ENCODE measurements around the gene CLMP.

CLMP gene

DNA sequence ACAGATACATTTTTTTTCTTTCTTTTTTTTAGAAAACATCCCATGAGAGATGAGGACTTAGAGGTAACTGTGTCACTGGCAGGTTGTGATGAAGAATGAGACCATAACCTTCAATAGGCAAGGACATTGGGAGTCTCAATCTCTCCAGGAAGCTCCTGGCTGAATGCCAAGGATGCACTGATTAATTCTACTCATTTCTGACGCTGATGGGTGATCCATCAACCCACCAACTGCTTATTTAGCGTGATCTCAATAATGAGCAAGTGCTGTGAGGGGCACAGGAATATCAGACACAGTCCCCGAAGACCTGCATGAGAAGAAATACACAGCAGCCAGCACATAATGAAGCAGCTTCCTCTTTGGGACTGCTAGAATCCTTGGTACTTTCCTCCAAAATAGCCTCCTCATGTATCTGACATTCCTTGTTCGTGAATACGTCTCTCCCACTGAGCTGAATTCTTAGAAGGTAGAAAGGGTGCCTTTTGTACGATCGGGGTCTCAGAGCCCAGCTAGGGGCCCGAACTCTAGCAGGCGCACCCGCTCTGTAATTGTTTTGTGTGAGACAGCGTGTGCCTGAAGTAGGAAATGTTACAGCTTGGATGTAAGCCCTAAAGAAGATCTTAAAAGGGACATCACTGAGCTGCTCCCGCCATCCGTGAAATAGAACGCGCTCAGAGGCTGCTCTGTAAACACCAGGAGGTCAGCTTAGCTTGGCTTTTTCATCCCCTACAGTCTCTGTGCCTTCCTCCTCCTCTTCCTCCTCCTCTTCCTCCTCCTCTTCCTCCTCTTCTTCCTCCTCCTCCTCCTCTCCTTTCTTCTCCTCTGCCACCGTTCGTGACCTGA is 7.2 kb downstream of the CLMP start:
- H3K9ac ChIP-seq (ENCODE audit: low read length): peak overlapping the region; percentile 67
- peak overlapping the region; percentile 63 for H3K4me3 ChIP-seq (ENCODE audit: low read length)
- H3K36me3 ChIP-seq (ENCODE audit: control insufficient read depth, insufficient read depth, low read length, severe bottlenecking): peaks cover 57% of the 10 kb centered on the region
- H3K4me1 ChIP-seq (ENCODE audit: control insufficient read depth, insufficient read depth, low read length): peaks cover 93% of the 10 kb centered on the region
- H3K27me3 ChIP-seq (replicated peaks; ENCODE audit: control insufficient read depth, insufficient read depth, low read length): no peaks in the 10 kb centered on the region
- peak; percentile 41 for DNase-seq (ENCODE audit: low read depth)
- H3K9me3 ChIP-seq (ENCODE audit: control insufficient read depth, low read length): no peaks in the 10 kb centered on the region

GRCh38 chr11:123187248-123187647 is 7.8 kb downstream of the CLMP start:
- H3K4me3 ChIP-seq (ENCODE audit: low read length): peak overlapping the region; percentile 63
- H3K9ac ChIP-seq (ENCODE audit: low read length): peak overlapping the region; percentile 67
- H3K4me1 ChIP-seq (ENCODE audit: control insufficient read depth, insufficient read depth, low read length): peaks cover 91% of the 10 kb centered on the region
- peaks cover 61% of the 10 kb centered on the region for H3K36me3 ChIP-seq (ENCODE audit: control insufficient read depth, insufficient read depth, low read length, severe bottlenecking)
- H3K27me3 ChIP-seq (replicated peaks; ENCODE audit: control insufficient read depth, insufficient read depth, low read length): no peaks in the 10 kb centered on the region
- DNase-seq (ENCODE audit: low read depth): no peak
- H3K9me3 ChIP-seq (ENCODE audit: control insufficient read depth, low read length): no peaks in the 10 kb centered on the region

- Histone ChIP-seq H3K4me1 (ENCODE audit: control insufficient read depth, insufficient read depth, low read length) (peaks cover 93% of the 10 kb centered on the region), H3K27me3 (replicated peaks; ENCODE audit: control insufficient read depth, insufficient read depth, low read length) (no peaks in the 10 kb centered on the region)
Measured at GRCh38 chr11:123186286-123186685, 8.8 kb downstream of the CLMP start.

GRCh38 chr11:123185326-123185725 is 9.7 kb downstream of the CLMP start:
- no peak for DNase-seq (ENCODE audit: low read depth)
- peaks cover 93% of the 10 kb centered on the region for H3K4me1 ChIP-seq (ENCODE audit: control insufficient read depth, insufficient read depth, low read length)
- no peak overlapping the region for H3K4me3 ChIP-seq (ENCODE audit: low read length)
- peaks cover 60% of the 10 kb centered on the region for H3K36me3 ChIP-seq (ENCODE audit: control insufficient read depth, insufficient read depth, low read length, severe bottlenecking)
- H3K9me3 ChIP-seq (ENCODE audit: control insufficient read depth, low read length): no peaks in the 10 kb centered on the region
- H3K27me3 ChIP-seq (replicated peaks; ENCODE audit: control insufficient read depth, insufficient read depth, low read length): no peaks in the 10 kb centered on the region
- H3K9ac ChIP-seq (ENCODE audit: low read length): peak overlapping the region; percentile 36

More at GRCh38 chr11:123186286-123186685, 8.8 kb downstream of the CLMP start:
- Histone ChIP-seq H3K36me3 (ENCODE audit: control insufficient read depth, insufficient read depth, low read length, severe bottlenecking) (peaks cover 60% of the 10 kb centered on the region), H3K9me3 (ENCODE audit: control insufficient read depth, low read length) (no peaks in the 10 kb centered on the region), H3K9ac (ENCODE audit: low read length) (no peak overlapping the region), H3K4me3 (ENCODE audit: low read length) (no peak overlapping the region)
- no peak for DNase-seq (ENCODE audit: low read depth)

DNA sequence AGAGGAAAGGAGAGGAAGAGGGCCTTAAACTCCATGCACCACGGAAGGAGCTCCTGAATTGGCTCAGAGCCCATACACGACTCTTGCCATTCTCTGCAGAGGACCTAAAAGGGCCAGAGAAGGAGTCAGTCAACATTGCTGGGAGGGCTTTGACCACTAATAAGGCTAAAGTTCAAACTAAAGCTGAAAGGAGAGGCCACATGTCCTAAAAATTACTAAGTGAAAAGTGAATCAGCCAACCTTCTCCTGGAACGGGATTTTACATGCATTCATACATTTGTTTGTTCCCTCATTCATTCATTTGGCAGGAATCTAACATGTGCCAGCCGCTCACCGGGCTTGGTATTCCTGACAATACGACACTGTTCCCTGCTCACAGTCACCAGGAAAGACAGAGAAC is 10.5 kb downstream of the CLMP start:
- Histone ChIP-seq H3K27me3 (replicated peaks; ENCODE audit: control insufficient read depth, insufficient read depth, low read length) (no peaks in the 10 kb centered on the region), H3K4me3 (ENCODE audit: low read length) (peak overlapping the region; percentile 27), H3K9me3 (ENCODE audit: control insufficient read depth, low read length) (no peaks in the 10 kb centered on the region), H3K36me3 (ENCODE audit: control insufficient read depth, insufficient read depth, low read length, severe bottlenecking) (peaks cover 56% of the 10 kb centered on the region), H3K4me1 (ENCODE audit: control insufficient read depth, insufficient read depth, low read length) (peaks cover 94% of the 10 kb centered on the region), H3K9ac (ENCODE audit: low read length) (peak overlapping the region; percentile 36)
- no peak for DNase-seq (ENCODE audit: low read depth)

- Histone ChIP-seq H3K27me3 (replicated peaks; ENCODE audit: control insufficient read depth, insufficient read depth, low read length) (no peaks in the 10 kb centered on the region), H3K9ac (ENCODE audit: low read length) (no peak overlapping the region), H3K9me3 (ENCODE audit: control insufficient read depth, low read length) (no peaks in the 10 kb centered on the region), H3K36me3 (ENCODE audit: control insufficient read depth, insufficient read depth, low read length, severe bottlenecking) (peaks cover 56% of the 10 kb centered on the region), H3K4me3 (ENCODE audit: low read length) (no peak overlapping the region), H3K4me1 (ENCODE audit: control insufficient read depth, insufficient read depth, low read length) (peaks cover 88% of the 10 kb centered on the region)
- DNase-seq (ENCODE audit: low read depth): no peak
Measured at GRCh38 chr11:123183391-123184099, 11.5 kb downstream of the CLMP start.

DNA sequence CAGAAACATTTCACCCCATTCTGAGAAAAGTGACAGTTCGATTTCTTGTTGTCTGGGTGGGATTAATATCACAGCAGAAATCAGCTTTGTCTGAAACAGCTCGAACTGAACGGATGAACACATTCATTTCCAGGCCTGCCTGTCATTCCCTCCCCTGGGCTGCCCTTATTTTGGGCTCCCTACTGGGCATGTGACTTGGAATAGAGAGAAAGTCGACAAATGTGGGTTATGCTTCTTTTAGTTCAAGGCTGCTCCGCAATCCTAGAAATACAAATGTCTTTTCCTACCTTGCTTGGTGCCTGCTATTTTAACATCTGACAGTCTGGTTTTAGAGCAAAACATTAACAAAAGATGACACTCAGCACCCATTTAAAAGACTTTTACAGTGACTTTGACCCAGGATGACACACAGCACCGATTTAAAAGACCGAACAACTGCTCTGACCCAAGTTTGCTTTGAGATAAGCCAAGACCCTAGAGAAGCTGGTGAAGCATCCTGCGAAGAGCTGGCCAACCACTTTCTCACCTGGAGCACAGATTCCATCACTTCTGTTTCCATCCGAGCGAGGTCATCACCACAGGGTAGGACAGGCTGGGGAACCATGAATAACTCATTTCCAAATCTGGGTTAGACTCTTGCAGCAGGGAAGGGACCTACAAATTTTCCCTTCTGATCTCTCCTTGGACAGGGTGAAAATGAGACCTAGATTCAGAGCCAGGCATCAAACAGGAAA is 13.1 kb downstream of the CLMP start:
- H3K27me3 ChIP-seq (replicated peaks; ENCODE audit: control insufficient read depth, insufficient read depth, low read length): no peaks in the 10 kb centered on the region
- no peak overlapping the region for H3K4me3 ChIP-seq (ENCODE audit: low read length)
- no peak for DNase-seq (ENCODE audit: low read depth)
- H3K9ac ChIP-seq (ENCODE audit: low read length): peak overlapping the region; percentile 5
- H3K9me3 ChIP-seq (ENCODE audit: control insufficient read depth, low read length): no peaks in the 10 kb centered on the region
- H3K36me3 ChIP-seq (ENCODE audit: control insufficient read depth, insufficient read depth, low read length, severe bottlenecking): peaks cover 50% of the 10 kb centered on the region
- H3K4me1 ChIP-seq (ENCODE audit: control insufficient read depth, insufficient read depth, low read length): peaks cover 75% of the 10 kb centered on the region

DNA sequence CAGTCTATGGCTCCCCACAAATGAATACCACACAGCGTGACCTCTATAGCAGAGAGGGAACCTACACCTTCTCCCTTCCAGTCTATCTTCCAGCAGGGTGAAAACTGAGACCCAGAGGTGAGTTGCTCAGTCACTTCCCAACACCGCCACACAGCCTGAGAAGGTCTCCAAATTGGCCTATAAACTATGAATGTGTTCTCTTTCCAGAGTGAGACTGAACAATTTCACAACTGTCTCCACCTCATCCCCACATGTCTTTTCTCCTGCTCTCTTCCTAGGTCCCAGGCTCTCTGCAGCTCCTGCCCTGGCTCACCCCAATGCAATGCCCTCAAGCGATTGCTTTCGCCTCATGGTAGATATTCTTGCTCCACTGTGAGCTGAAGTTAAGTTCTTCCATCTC is 14.0 kb downstream of the CLMP start:
- peaks cover 75% of the 10 kb centered on the region for H3K4me1 ChIP-seq (ENCODE audit: control insufficient read depth, insufficient read depth, low read length)

DNA sequence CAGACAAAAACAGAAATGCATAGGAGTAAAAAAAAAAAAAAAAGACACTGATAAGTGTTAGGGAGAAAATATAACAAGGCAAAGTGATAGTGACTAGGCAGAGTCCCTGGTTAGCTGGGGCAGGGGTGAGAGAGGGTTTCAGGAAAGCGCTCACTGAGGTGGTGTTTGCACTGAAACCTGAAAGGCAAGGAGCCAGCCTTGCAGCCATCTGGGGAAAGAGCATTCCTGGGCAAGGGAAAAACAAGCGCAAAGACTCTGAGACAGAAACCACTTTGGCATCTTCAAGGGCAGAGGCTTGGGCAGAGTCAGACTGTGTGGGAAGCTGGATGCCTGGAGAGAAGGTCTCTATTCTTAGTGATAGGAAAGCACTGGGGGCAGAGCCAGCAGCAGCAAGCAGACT is 14.5 kb downstream of the CLMP start:
- no peaks in the 10 kb centered on the region for H3K9me3 ChIP-seq (ENCODE audit: control insufficient read depth, low read length)
- DNase-seq (ENCODE audit: low read depth): peak; percentile 48
- no peaks in the 10 kb centered on the region for H3K27me3 ChIP-seq (replicated peaks; ENCODE audit: control insufficient read depth, insufficient read depth, low read length)
- H3K36me3 ChIP-seq (ENCODE audit: control insufficient read depth, insufficient read depth, low read length, severe bottlenecking): peaks cover 43% of the 10 kb centered on the region
- H3K9ac ChIP-seq (ENCODE audit: low read length): no peak overlapping the region
- no peak overlapping the region for H3K4me3 ChIP-seq (ENCODE audit: low read length)
- H3K4me1 ChIP-seq (ENCODE audit: control insufficient read depth, insufficient read depth, low read length): peaks cover 75% of the 10 kb centered on the region

More for the DNA sequence above, 14.0 kb downstream of the CLMP start:
- Histone ChIP-seq H3K9ac (ENCODE audit: low read length) (no peak overlapping the region), H3K27me3 (replicated peaks; ENCODE audit: control insufficient read depth, insufficient read depth, low read length) (no peaks in the 10 kb centered on the region), H3K9me3 (ENCODE audit: control insufficient read depth, low read length) (no peaks in the 10 kb centered on the region), H3K4me3 (ENCODE audit: low read length) (no peak overlapping the region), H3K36me3 (ENCODE audit: control insufficient read depth, insufficient read depth, low read length, severe bottlenecking) (peaks cover 48% of the 10 kb centered on the region)
- peak; percentile 26 for DNase-seq (ENCODE audit: low read depth)

DNA sequence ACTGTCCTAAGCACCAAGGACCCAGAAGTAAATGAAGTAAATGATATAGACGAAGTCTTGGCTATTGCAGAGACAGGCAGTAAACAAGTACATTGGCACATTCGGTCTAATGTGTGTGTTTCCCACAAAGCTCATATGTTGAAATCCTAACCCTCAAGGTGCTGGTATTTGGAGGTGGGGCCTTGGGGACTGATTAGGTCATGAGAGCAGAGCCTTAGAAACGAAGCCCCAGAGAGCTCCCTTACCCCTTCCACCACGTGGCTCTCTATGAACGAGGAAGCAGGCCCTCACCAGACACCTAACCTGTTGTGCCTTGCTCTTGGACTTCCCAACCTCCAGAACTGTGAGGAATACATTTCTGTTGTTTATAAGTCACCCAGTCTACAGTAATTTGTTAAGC is 14.9 kb downstream of the CLMP start:
- no peaks in the 10 kb centered on the region for H3K9me3 ChIP-seq (ENCODE audit: control insufficient read depth, low read length)
- H3K4me3 ChIP-seq (ENCODE audit: low read length): no peak overlapping the region
- H3K36me3 ChIP-seq (ENCODE audit: control insufficient read depth, insufficient read depth, low read length, severe bottlenecking): peaks cover 39% of the 10 kb centered on the region

DNA sequence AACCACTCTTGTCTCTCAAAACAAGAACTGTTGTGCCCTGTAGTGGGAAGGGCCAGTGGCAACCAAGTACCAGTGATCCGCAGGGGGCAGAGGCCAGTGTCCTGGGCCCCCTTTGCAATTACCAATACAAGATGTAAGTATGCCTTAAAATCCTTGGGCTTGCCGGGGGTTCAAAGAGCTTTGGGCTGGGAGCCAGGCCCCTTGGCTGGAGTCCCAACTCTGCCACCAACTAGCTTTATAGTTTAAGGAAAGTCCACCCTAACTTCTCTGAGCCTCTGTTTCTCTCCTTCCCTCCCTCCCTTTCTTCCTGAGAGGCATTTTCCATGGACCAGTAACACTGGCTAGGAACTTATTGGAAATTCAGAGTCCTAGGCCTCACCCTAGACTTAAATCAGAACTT is 15.5 kb downstream of the CLMP start:
- H3K36me3 ChIP-seq (ENCODE audit: control insufficient read depth, insufficient read depth, low read length, severe bottlenecking): peaks cover 35% of the 10 kb centered on the region
- no peaks in the 10 kb centered on the region for H3K9me3 ChIP-seq (ENCODE audit: control insufficient read depth, low read length)
- H3K4me1 ChIP-seq (ENCODE audit: control insufficient read depth, insufficient read depth, low read length): peaks cover 72% of the 10 kb centered on the region
- no peak overlapping the region for H3K9ac ChIP-seq (ENCODE audit: low read length)
- no peaks in the 10 kb centered on the region for H3K27me3 ChIP-seq (replicated peaks; ENCODE audit: control insufficient read depth, insufficient read depth, low read length)
- H3K4me3 ChIP-seq (ENCODE audit: low read length): no peak overlapping the region
- no peak for DNase-seq (ENCODE audit: low read depth)

More for the DNA sequence above, 14.9 kb downstream of the CLMP start:
- Histone ChIP-seq H3K4me1 (ENCODE audit: control insufficient read depth, insufficient read depth, low read length) (peaks cover 75% of the 10 kb centered on the region), H3K9ac (ENCODE audit: low read length) (no peak overlapping the region), H3K27me3 (replicated peaks; ENCODE audit: control insufficient read depth, insufficient read depth, low read length) (no peaks in the 10 kb centered on the region)
- DNase-seq (ENCODE audit: low read depth): peak; percentile 24
